Lower leg skin (tissue), 3 donors: ENCODE data around the gene GRIA1.

Experiments
- CTCF ChIP-seq, 3 donors: fragments of 450-650 bp; IDR thresholded peaks; one replicate each; pipeline ENCODE4 v1.5.1; 2016; ENCODE audit warnings: antibody characterized with exemption in 3 of 3, mild to moderate bottlenecking in 3 of 3, moderate library complexity in 2 of 3
- POLR2A ChIP-seq, 2 donors: fragments of 450-650 bp; IDR thresholded peaks; one replicate each; pipeline ENCODE4 v1.6.1; 2016 to 2017; ENCODE audit warnings: antibody characterized with exemption in 2 of 2, mild to moderate bottlenecking in 1 of 2, moderate library complexity in 1 of 2

- no peak for TF ChIP-seq CTCF (IDR thresholded peaks at IDR 0.05)
- TF ChIP-seq POLR2A (IDR thresholded peaks at IDR 0.05): no peak
Measured at GRCh38 chr5:153753645-153754432, 263.4 kb downstream of the GRIA1 start.
